HG03354 (cell line): ENCODE results near the gene ZBTB40.

Source experiments
- ATAC-seq: cut with Tn5 transposase; IDR thresholded peaks from one replicate; pipeline ENCODE4 v1.9.1; 2021; ENCODE audit warnings: mild to moderate bottlenecking; ENCODE audit not compliant: unreplicated experiment, poor library complexity, severe bottlenecking

The ZBTB40 gene

GRCh38 chr1:22420455-22421053 is 31.1 kb upstream of the ZBTB40 start:
- ATAC-seq: no peak

DNA sequence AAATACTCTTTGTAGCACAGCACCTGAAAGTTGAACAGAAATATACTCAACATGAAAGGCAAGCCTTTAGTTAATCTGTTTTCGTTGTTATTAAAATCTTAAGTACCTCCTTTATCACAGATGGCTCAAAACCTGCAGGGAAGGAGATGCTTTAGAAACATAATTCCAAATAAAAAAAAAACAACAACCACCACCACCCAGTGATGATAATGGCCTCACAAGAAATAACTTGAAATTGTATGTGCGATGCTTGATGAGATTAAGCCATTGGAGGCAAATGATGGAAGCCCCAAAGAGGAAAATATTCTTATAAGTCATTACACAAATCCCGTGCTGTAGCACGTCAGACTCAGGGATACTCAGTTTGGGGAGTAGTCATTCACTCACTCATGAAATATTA is 24.9 kb upstream of the ZBTB40 start:
- ATAC-seq: no peak

DNA sequence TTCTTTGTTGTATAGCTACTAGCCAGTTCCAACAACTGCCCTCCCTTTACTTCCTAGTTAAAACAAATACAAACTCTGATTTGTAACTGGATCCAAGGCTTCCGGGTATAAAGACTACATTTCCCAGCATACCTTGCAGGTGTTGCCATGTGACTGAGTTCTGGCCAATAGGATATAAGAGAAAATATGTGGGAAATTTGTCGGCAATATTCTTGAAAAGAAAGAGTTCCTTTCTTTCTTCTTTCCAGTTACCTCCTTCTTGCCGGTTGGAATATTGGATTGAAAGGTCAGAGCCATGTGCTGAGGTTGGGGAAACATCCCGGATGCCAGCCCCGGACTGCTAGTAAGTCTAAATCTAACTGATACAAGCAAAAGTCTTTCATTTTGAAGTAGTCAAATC is 23.0 kb upstream of the ZBTB40 start:
- ATAC-seq: no peak

DNA sequence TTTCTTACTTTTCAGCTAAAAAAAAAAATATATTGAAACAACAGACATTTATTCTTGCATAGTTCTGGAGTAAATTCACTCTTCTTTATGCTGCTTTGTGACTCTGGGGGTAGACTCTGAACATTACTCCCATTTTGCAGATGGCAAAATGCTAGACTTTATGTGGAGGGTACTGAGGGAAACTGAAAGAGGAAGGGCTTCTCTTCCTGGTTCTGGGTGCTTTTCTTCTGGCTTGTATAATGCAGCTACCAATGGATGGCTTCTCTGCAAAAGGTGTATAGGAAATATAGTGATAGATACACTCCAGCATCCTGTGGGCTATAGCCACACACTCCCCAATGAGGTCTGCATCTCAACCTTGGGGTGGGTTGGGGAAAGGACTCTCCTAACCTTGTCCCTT is 19.7 kb upstream of the ZBTB40 start:
- no peak for ATAC-seq

DNA sequence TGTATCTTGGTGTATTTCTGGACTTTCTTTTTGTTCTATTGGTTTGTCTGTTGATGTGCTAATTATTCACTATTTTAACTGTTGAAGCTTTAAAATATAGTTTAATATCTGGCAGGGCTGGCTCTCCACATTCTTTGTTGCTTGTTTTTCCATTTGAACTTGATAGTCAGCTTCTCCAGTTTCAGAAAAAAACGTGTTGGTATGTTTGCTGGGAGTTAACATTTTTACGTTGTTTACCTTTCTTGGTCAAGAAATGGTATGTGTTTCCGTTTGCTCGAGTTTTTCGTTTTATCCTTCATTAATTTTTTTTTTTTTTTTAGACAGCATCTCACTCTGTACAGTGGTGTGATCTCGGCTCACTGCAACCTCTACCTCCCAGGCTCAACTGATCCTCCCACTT is 16.9 kb upstream of the ZBTB40 start:
- no peak for ATAC-seq

GRCh38 chr1:22436948-22437347 is 14.7 kb upstream of the ZBTB40 start:
- ATAC-seq: no peak

DNA sequence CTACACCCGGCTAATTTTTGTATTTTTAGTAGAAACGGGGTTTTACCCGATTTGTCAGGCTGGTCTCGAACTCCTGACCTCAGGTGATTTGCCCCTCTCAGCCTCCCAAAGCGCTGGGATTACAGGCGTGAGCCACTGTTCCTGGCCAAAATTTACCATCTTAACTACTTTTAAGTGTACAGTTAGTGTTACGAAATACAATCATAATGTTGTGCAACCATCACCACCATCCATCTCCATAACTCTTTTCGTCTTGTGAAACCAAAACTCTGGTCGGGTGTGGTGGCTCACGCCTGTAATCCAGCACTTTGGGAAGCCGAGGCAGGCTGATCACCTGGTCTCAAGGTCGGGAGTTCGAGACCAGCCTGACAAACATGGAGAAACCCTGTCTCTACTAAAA is 14.1 kb upstream of the ZBTB40 start:
- ATAC-seq: no peak

DNA sequence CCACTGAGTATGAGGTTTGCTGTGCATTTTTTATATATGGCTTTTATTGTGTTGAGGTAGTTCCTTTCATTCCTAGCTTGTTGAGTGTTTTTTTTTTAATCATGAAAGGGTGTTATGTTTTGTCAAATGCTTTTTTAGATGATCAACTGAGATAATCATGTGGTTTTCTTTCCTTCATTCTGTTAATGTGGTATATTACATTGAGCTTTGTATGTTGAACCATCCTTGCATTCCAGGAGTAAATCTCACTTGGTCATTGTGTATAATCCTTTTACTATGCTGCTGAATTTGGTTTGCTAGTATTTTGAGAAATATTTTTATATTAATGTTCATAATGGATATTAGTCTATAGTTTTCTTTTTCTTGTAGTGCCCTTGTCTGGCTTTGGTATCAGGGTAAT is 11.1 kb upstream of the ZBTB40 start:
- ATAC-seq: no peak

- no peak for ATAC-seq
Observed at GRCh38 chr1:22442212-22442894, 9.3 kb upstream of the ZBTB40 start.

GRCh38 chr1:22443332-22443731 is 8.3 kb upstream of the ZBTB40 start:
- ATAC-seq: no peak

GRCh38 chr1:22444856-22445255 is 6.8 kb upstream of the ZBTB40 start:
- ATAC-seq: no peak

DNA sequence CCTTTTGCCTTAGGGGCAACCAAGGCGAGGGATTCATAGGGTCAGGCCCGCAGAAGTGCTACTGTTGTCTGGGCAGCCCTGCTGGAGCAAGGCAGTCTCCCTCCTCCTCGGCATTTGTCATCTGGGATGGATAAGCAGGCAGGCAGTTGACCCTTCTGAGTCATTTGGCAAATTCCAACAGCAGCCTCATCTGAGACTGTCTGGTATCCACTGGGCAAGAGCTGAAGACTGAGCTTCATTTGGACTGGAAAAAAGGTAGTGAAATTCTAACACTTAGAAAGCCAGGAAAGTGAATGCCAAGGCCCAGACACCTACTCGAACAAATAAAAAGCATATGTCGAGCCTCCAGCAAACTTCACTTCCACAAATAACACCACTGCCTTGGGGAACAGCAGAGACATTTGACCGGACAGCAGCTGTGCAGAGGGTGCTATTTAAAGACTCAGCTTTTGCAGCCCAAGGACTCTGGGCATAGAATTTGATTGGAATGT is 4.0 kb upstream of the ZBTB40 start:
- ATAC-seq: no peak

- ATAC-seq: no peak
Observed at GRCh38 chr1:22449636-22450035, 2.0 kb upstream of the ZBTB40 start.

DNA sequence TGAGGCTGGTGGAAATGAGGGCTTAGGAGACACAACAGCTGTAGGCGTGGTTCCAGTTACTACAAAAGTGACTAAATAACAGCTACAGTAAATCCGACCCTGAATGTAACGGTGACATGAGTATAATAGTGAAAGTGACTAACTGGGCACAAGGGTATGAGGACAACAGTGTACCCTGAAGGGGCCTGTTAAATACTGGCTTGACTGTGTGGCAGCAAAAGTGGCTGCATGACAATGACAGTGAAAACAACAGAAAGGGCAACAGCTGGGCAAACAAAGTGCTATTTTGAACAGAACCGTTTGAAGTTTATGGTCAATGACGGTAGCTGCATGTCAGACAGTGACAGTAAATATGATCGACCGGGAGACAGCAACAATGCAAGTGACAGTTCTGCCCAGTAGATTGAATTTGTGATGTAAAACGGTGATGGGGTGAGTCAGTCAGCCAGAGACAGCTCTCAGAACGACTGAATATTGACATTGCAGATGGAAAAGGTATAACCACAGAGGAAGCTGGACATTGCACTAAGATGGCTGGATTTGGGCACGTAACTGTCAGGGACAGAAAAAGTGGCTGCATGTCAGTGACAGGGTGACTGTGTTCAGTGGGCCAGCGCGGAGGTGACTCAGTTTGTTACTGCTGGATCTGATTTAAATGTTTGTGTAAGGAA is 1.2 kb upstream of the ZBTB40 start:
- no peak for ATAC-seq

GRCh38 chr1:22452481-22452957 is 868 bp downstream of the ZBTB40 start:
- ATAC-seq: peak; percentile 37

- no peak for ATAC-seq
Observed at GRCh38 chr1:22453181-22453580, 1.5 kb downstream of the ZBTB40 start.

GRCh38 chr1:22454476-22455056 is 2.9 kb downstream of the ZBTB40 start:
- no peak for ATAC-seq

GRCh38 chr1:22457345-22457744 is 5.7 kb downstream of the ZBTB40 start:
- ATAC-seq: no peak

- ATAC-seq: no peak
Observed at GRCh38 chr1:22457836-22458235, 6.2 kb downstream of the ZBTB40 start.

- no peak for ATAC-seq
Observed at GRCh38 chr1:22461100-22461499, 9.4 kb downstream of the ZBTB40 start.
